ENCODE measurements around the gene KRTAP5-1. TPM values are rescaled to one million over a fixed set of nuclear protein-coding genes. Genes with fewer than 3 reads are reported as not detected.
"Not testable (repeated sequence)": the region's sequence is repeated elsewhere in the genome, so short reads cannot be mapped to it uniquely, and the experiment has no call there.

The KRTAP5-1 gene, protein sequence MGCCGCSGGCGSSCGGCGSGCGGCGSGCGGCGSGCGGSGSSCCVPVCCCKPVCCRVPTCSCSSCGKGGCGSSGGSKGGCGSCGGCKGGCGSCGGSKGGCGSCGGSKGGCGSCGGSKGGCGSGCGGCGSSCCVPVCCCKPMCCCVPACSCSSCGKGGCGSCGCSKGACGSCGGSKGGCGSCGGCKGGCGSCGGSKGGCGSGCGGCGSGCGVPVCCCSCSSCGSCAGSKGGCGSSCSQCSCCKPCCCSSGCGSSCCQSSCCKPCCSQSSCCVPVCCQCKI
- not detected for polyA plus RNA-seq (2012; ENCODE audit: low read depth, missing spikeins)

DNA sequence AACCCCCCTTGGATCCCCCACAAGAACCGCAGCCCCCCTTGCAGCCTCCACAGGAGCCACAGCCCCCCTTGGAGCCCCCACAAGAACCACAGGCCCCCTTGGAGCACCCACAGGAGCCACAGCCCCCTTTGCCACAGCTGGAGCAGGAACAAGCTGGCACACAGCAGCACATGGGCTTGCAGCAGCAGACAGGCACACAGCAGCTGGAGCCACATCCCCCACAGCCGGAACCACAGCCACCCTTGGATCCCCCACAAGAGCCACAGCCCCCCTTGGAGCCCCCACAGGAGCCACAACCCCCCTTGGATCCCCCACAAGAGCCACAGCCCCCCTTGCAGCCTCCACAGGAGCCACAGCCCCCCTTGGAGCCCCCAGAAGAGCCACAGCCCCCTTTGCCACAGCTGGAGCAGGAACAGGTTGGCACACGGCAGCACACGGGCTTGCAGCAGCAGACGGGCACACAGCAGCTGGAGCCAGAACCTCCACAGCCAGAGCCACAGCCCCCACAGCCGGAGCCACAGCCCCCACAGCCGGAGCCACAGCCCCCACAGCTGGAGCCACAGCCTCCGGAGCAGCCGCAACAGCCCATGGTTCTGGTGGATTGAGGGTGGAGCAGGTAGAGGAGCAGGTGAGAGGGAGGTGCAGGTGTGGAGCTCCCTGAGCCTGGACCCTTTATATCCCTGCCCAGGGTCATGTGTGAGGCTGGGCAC lies at the start of gene KRTAP5-1:
Gene KRTAP5-1, minus strand, starts transcription at position 623 of the 710 bp plus-strand sequence. Its CDS starts 34 bp downstream, at position 589.
- FAIRE-seq; DNase-seq (ENCODE audit: insufficient read length, low spot score): not testable (repeated sequence)

DNA sequence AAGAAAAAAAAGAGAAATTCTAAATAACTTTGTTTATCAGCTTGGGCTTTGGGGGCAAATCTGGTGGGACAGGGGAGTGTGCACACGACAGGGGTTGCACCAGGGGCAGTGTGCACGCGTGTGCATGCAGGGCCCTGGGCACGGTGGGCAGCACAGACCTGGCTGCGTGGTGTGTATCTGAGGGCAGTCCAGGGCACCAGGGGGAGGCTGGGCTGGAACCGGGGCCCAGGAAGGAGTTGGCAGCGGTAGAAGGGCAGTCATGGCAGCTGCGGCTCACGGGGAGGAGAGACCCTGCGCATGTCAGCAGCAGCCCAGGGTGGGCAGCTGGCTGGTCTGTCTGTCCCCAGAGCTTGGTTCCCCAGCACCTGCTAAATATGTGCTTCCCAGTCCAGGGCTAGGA lies 48.8 kb upstream of the KRTAP5-1 start:
- no peak for FAIRE-seq
- DNase-seq (ENCODE audit: insufficient read length, low spot score): no peak
- no peak for TF ChIP-seq POU2F2 (IDR thresholded peaks at IDR 0.05; ENCODE audit: low read depth, low read length)
- TF ChIP-seq POLR2A (IDR thresholded peaks at IDR 0.05; ENCODE audit: low read depth, low read length): no peak
- TF ChIP-seq POLR2AphosphoS5 (IDR thresholded peaks at IDR 0.05; ENCODE audit: low read depth, low read length): no peak
- TF ChIP-seq TAF1 (IDR thresholded peaks at IDR 0.05; ENCODE audit: low read depth, low read length): no peak
- no peak for TF ChIP-seq PAX5 (IDR thresholded peaks at IDR 0.05; ENCODE audit: insufficient read depth, low read length, severe bottlenecking)
- no peak for TF ChIP-seq SPI1 (IDR thresholded peaks at IDR 0.05; ENCODE audit: low read depth, low read length)

DNA sequence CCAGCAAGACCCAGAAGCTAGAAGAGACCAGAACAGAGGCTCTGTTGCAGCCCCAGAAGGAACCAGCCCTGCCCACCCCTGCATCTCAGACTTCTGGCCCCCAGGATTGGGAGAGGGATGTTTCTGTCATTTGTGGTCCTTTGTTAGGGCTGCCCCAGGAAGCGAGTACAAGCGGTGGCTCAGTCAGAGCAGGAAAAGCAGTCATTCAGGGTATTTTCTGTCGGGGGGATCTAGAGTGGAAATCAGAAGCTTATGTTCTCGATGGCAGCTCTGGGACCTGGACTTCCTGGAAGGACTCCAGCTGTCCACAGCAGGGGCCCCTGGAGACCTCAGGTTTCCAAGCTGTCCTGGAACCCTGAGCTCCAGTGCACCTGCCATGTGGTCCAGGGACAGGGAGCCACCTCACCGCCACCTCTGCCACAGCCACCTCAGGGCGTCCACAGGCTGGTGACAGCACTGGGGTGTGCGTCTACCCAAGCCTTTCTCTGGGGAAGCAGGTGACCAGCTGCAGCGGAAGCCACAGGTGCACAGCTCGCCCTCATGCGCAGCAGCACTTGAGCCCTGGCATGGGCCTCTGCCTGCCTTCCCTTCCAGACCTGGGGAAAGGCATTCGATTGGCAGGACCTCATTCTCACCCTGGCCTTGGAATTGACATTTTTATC lies 47.1 kb upstream of the KRTAP5-1 start:
- DNase-seq (ENCODE audit: insufficient read length, low spot score) (no peak), FAIRE-seq (no peak)
- no peak for TF ChIP-seq POLR2A (IDR thresholded peaks at IDR 0.05; ENCODE audit: low read depth, low read length)
- no peak for TF ChIP-seq POU2F2 (IDR thresholded peaks at IDR 0.05; ENCODE audit: low read depth, low read length)
- no peak for TF ChIP-seq PAX5 (IDR thresholded peaks at IDR 0.05; ENCODE audit: insufficient read depth, low read length, severe bottlenecking)
- TF ChIP-seq SPI1 (IDR thresholded peaks at IDR 0.05; ENCODE audit: low read depth, low read length): no peak
- no peak for TF ChIP-seq TAF1 (IDR thresholded peaks at IDR 0.05; ENCODE audit: low read depth, low read length)
- no peak for TF ChIP-seq POLR2AphosphoS5 (IDR thresholded peaks at IDR 0.05; ENCODE audit: low read depth, low read length)

DNA sequence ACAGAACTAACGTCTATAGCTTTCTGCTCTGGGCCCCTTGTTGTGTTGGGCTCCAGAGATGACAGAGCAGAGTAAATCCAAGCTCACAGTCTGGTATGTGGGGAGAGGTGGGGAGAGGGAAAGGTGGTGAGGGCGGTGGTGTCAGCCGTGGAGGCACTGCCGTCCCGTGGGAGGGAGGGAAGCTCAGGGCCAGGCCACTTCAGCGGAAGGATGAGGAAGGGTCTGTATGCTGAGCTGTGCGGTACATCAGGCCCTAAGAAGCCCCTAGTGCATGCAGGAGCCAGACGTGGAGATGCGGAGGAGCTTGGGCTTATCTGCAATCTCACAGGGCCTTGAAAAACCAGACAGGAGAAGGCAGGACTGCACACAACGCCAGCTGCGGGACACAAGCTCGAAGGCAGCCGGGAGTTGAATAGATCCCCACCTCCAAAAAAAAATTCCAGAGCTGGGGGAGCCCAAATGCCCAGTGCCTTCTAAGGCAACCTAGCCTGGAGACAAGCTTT lies 46.0 kb upstream of the KRTAP5-1 start:
- FAIRE-seq (no peak), DNase-seq (ENCODE audit: insufficient read length, low spot score) (no peak)
- TF ChIP-seq POU2F2 (IDR thresholded peaks at IDR 0.05; ENCODE audit: low read depth, low read length) (no peak), SPI1 (IDR thresholded peaks at IDR 0.05; ENCODE audit: low read depth, low read length) (no peak), POLR2A (IDR thresholded peaks at IDR 0.05; ENCODE audit: low read depth, low read length) (no peak), TAF1 (IDR thresholded peaks at IDR 0.05; ENCODE audit: low read depth, low read length) (no peak), PAX5 (IDR thresholded peaks at IDR 0.05; ENCODE audit: insufficient read depth, low read length, severe bottlenecking) (no peak), POLR2AphosphoS5 (IDR thresholded peaks at IDR 0.05; ENCODE audit: low read depth, low read length) (no peak)

DNA sequence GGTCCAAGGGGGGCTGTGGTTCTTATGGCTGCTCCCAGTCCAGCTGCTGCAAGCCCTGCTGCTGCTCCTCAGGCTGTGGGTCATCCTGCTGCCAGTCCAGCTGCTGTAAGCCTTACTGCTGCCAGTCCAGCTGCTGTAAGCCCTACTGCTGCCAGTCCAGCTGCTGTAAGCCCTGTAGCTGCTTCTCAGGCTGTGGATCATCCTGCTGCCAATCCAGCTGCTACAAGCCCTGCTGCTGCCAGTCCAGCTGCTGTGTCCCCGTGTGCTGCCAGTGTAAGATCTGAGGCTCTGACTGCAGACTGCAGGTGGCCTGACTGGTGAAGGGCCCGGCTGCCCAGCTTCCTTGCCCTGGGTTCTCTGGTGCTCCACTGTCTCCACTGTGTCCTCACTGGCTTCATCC lies 45.2 kb upstream of the KRTAP5-1 start:
- TF ChIP-seq POLR2A (IDR thresholded peaks at IDR 0.05; ENCODE audit: low read depth, low read length): no peak
- no peak for TF ChIP-seq POU2F2 (IDR thresholded peaks at IDR 0.05; ENCODE audit: low read depth, low read length)
- TF ChIP-seq TAF1 (IDR thresholded peaks at IDR 0.05; ENCODE audit: low read depth, low read length): no peak
- no peak for TF ChIP-seq SPI1 (IDR thresholded peaks at IDR 0.05; ENCODE audit: low read depth, low read length)
- TF ChIP-seq PAX5 (IDR thresholded peaks at IDR 0.05; ENCODE audit: insufficient read depth, low read length, severe bottlenecking): no peak
- DNase-seq (ENCODE audit: insufficient read length, low spot score) (no peak), FAIRE-seq (no peak)

DNA sequence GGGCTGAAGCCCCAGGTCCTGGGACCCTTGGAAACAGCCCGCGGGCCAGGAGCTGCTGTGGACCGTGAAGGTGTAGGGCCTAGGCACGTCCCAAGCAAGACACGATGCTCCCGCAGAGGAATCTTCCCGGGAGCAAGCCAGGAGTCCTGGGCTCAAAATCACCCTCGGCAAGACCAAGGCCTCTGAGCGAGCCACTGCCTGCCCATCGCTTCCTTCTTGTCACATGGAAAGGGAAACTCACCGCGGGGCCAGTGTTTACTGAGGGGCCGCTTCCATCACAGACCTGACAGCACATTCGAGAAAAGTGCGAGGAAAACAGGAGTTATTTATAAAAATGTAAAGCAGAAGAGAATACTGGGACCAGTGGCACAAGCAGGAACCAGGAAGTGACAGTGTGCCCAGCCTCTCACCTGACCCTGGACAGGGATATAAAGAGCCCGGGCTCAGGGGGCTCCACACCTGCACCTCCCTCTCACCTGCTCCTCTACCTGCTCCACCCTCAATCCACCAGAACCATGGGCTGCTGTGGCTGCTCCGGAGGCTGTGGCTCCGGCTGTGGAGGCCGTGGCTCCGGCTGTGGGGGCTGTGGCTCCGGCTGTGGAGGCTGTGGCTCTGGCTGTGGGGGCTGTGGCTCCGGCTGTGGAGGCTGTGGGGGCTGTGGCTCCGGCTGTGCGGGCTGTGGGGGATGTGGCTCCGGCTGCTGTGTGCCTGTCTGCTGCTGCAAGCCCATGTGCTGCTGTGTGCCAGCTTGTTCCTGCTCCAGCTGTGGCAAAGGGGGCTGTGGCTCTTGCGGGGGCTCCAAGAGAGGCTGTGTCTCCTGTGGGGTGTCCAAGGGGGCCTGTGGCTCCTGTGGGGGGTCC lies 44.5 kb upstream of the KRTAP5-1 start, which contains the start of gene KRTAP5-5:
Gene KRTAP5-5, plus strand, starts transcription at position 450 of the 860 bp plus-strand sequence. Its CDS starts 66 bp downstream, at position 516.
- TF ChIP-seq POLR2A (IDR thresholded peaks at IDR 0.05; ENCODE audit: low read depth, low read length) (no peak), PAX5 (IDR thresholded peaks at IDR 0.05; ENCODE audit: insufficient read depth, low read length, severe bottlenecking) (no peak), POU2F2 (IDR thresholded peaks at IDR 0.05; ENCODE audit: low read depth, low read length) (no peak), SPI1 (IDR thresholded peaks at IDR 0.05; ENCODE audit: low read depth, low read length) (no peak)
- DNase-seq (ENCODE audit: insufficient read length, low spot score) (no peak), FAIRE-seq (no peak)

DNA sequence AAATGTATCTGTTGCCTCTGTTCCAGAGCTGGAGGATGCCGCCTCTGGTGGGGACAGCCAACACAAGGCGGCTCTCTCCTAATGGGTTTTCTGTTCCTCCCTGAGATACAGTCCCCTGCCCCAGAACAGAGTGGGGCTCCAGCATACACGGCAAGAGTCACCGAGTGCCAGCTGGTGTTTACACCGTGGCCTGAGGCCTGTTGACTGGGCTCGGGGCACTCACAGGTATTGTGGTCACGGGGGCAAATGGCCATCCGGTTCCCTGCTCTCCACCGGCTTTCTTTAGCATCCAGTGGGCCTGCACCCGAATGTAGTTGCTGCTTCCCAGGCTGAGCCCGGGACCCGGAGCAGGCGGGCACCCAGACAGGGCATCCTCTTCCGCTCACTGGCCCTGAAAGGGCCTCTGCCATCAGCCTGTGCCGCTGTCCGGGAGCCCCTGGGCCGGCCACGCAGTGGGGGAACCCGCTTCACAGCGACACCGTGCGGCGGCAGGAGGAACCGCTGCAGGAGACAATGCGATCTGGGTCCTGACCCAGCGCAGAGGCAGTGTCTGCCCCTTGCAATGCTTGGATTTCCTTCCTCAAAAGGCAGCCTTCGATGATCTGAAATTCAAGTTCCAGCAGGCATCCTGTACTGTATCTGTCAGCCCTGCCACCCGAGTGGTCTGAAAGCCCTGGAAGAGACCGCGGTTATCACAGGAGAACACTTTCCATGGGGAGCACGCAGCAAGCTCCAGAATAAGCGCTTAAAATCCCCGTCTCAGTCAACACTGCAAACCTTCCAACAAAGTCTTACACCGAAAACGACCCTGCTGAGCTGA lies 43.6 kb upstream of the KRTAP5-1 start:
- TF ChIP-seq POLR2A (IDR thresholded peaks at IDR 0.05; ENCODE audit: low read depth, low read length) (no peak), POLR2AphosphoS5 (IDR thresholded peaks at IDR 0.05; ENCODE audit: low read depth, low read length) (no peak), TAF1 (IDR thresholded peaks at IDR 0.05; ENCODE audit: low read depth, low read length) (no peak), SPI1 (IDR thresholded peaks at IDR 0.05; ENCODE audit: low read depth, low read length) (no peak), PAX5 (IDR thresholded peaks at IDR 0.05; ENCODE audit: insufficient read depth, low read length, severe bottlenecking) (no peak), POU2F2 (IDR thresholded peaks at IDR 0.05; ENCODE audit: low read depth, low read length) (no peak)
- DNase-seq (ENCODE audit: insufficient read length, low spot score) (peak; percentile 88), FAIRE-seq (peak; percentile 97)

DNA sequence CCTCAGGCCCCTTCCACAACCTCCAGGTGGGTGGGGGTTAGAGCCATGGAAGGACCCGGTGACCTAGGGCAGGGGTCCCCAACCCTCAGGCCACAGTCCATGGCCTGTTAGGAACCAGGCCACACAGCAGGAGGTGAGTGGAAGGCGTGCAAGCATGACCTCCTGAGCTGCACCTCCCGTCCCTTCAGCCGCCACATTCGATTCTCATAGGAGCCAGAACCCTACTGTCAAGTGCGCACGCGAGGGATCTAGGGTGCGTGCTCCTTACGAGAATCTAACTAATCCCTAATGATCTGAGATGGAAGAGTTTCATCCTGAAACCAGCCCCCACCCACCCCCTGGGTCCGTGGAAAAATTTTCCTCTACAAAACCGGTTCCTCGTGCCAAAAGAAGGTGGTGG lies 40.5 kb upstream of the KRTAP5-1 start:
- no peak for FAIRE-seq
- no peak for DNase-seq (ENCODE audit: insufficient read length, low spot score)
- TF ChIP-seq SPI1 (IDR thresholded peaks at IDR 0.05; ENCODE audit: low read depth, low read length) (no peak), TAF1 (IDR thresholded peaks at IDR 0.05; ENCODE audit: low read depth, low read length) (no peak), POU2F2 (IDR thresholded peaks at IDR 0.05; ENCODE audit: low read depth, low read length) (no peak), PAX5 (IDR thresholded peaks at IDR 0.05; ENCODE audit: insufficient read depth, low read length, severe bottlenecking) (no peak), POLR2AphosphoS5 (IDR thresholded peaks at IDR 0.05; ENCODE audit: low read depth, low read length) (no peak), POLR2A (IDR thresholded peaks at IDR 0.05; ENCODE audit: low read depth, low read length) (no peak)

Data from GM12891 (cell line).